HG02973 (cell line): ENCODE results near the gene PHLPP1.
"Not testable (repeated sequence)": the region's sequence is repeated elsewhere in the genome, so short reads cannot be mapped to it uniquely, and the experiment has no call there.

ENCODE experiments used
- ATAC-seq: cut with Tn5 transposase; IDR thresholded peaks from one replicate; pipeline ENCODE4 v1.9.1; 2021; ENCODE audit warnings: moderate library complexity; ENCODE audit not compliant: unreplicated experiment

PHLPP1 gene

GRCh38 chr18:62802523-62802922, 87.2 kb downstream of the PHLPP1 start:
- no peak for ATAC-seq

- ATAC-seq, result no peak
These were observed 92.1 kb downstream of the PHLPP1 start for GRCh38 chr18:62807396-62807795.

- ATAC-seq, result no peak
These were observed 92.8 kb downstream of the PHLPP1 start for GRCh38 chr18:62808123-62808522.

GRCh38 chr18:62809445-62809844, 94.1 kb downstream of the PHLPP1 start:
- not testable (repeated sequence) for ATAC-seq

GRCh38 chr18:62809900-62810299, 94.6 kb downstream of the PHLPP1 start:
- no peak for ATAC-seq

GRCh38 chr18:62810682-62811081, 95.3 kb downstream of the PHLPP1 start:
- ATAC-seq, result no peak

GRCh38 chr18:62811674-62812073, 96.3 kb downstream of the PHLPP1 start:
- no peak for ATAC-seq

- ATAC-seq, result no peak
These were observed 96.9 kb downstream of the PHLPP1 start for GRCh38 chr18:62812242-62812641.

- ATAC-seq, result no peak
These were observed 97.5 kb downstream of the PHLPP1 start for GRCh38 chr18:62812876-62813275.

GRCh38 chr18:62814132-62814759, 98.9 kb downstream of the PHLPP1 start:
- ATAC-seq, result no peak

- no peak for ATAC-seq
These were observed 110.0 kb downstream of the PHLPP1 start for GRCh38 chr18:62825382-62825781.

- no peak for ATAC-seq
These were observed 112.1 kb downstream of the PHLPP1 start for GRCh38 chr18:62827397-62827796.

- ATAC-seq, result no peak
These were observed 112.8 kb downstream of the PHLPP1 start for GRCh38 chr18:62828091-62828640.

GRCh38 chr18:62828852-62829251, 113.5 kb downstream of the PHLPP1 start:
- no peak for ATAC-seq

- ATAC-seq, result no peak
These were observed 114.6 kb downstream of the PHLPP1 start for GRCh38 chr18:62829936-62830335.

GRCh38 chr18:62832282-62832681, 116.9 kb downstream of the PHLPP1 start:
- no peak for ATAC-seq

- no peak for ATAC-seq
These were observed 118.2 kb downstream of the PHLPP1 start for GRCh38 chr18:62833494-62833893.

GRCh38 chr18:62834715-62835114, 119.4 kb downstream of the PHLPP1 start:
- no peak for ATAC-seq

- no peak for ATAC-seq
These were observed 121.7 kb downstream of the PHLPP1 start for GRCh38 chr18:62837011-62837410.

GRCh38 chr18:62838475-62839098, 123.2 kb downstream of the PHLPP1 start:
- ATAC-seq, result peak; percentile 65

- no peak for ATAC-seq
These were observed 124.8 kb downstream of the PHLPP1 start for GRCh38 chr18:62839874-62840713.

- no peak for ATAC-seq
These were observed 126.1 kb downstream of the PHLPP1 start for GRCh38 chr18:62841405-62841804.
